Astrocyte of the cerebellum (primary cell): ENCODE results near the gene IFT74.

Source experiments
- DNase-seq: peaks from one replicate; pipeline ENCODE4 v3.0.0-alpha.2; 2011; ENCODE audit warnings: low read depth
- H3K4me3 ChIP-seq: 2 replicates; pipeline ENCODE4 v1.5.1; 2011; ENCODE audit warnings: mild to moderate bottlenecking, low read depth, low read length, moderate library complexity
- CTCF ChIP-seq: IDR thresholded peaks from 2 replicates; pipeline ENCODE4 v1.5.1; 2012; ENCODE audit warnings: low read length, low read depth, moderate library complexity, mild to moderate bottlenecking; ENCODE audit errors: missing control alignments
- in situ Hi-C: cut with HindIII; loops from 2 replicates; pipeline ENCODE4 v1.10.0; 2017; ENCODE audit warnings: low sequenced_read_pairs

The IFT74 gene

GRCh38 chr9:27003426-27004077 is 47.3 kb downstream of the IFT74 start:
- TF ChIP-seq CTCF = no peak
- no peak overlapping the region for H3K4me3 ChIP-seq
- in situ Hi-C loops = no loop called here
- no peak for DNase-seq

- H3K4me3 ChIP-seq = no peak within 1 kb of the TSS
- no peak for DNase-seq
- no peak for TF ChIP-seq CTCF
- in situ Hi-C loops = no loop called here
Measured at GRCh38 chr9:27005491-27005890, 49.3 kb downstream of the IFT74 start, which contains the start of gene LRRC19. Gene LRRC19, minus strand, starts transcription at chr9:27005672. Its CDS starts 5,978 bp downstream, at chr9:26999694.

GRCh38 chr9:27019589-27019988 is 63.4 kb downstream of the IFT74 start:
- no peak for TF ChIP-seq CTCF
- no peak overlapping the region for H3K4me3 ChIP-seq
- in situ Hi-C loops = no loop called here
- DNase-seq = no peak

- in situ Hi-C loops = no loop called here
- no peak for DNase-seq
- no peak for TF ChIP-seq CTCF
- H3K4me3 ChIP-seq = no peak overlapping the region
Measured at GRCh38 chr9:27022920-27023319, 66.7 kb downstream of the IFT74 start.

GRCh38 chr9:27029186-27029585 is 73.0 kb downstream of the IFT74 start:
- no peak overlapping the region for H3K4me3 ChIP-seq
- DNase-seq = no peak
- TF ChIP-seq CTCF = no peak
- in situ Hi-C loops = loop anchor here (25.0 kb wide), 1 partner anchor 233 kb away; no protein-coding TSS in a partner anchor

GRCh38 chr9:27033815-27034403 is 77.7 kb downstream of the IFT74 start:
- in situ Hi-C loops = loop anchor here (25.0 kb wide), 1 partner anchor 228 kb away; no protein-coding TSS in a partner anchor
- DNase-seq = peak; percentile 16
- peak; percentile 76 for TF ChIP-seq CTCF
- no peak overlapping the region for H3K4me3 ChIP-seq
